Trophoblast cell (in vitro differentiated cells and primary cell): ENCODE measurements around the gene RTKN.

ENCODE experiments used
- DNase-seq, 2 donors: peaks; one replicate each; pipeline ENCODE4 v3.0.0-alpha.2; 2016
- H2AFZ ChIP-seq: 2 replicates; pipeline ENCODE4 v1.6.1; 2013; ENCODE audit warnings: low read length, moderate library complexity, mild to moderate bottlenecking; ENCODE audit not compliant: insufficient read depth, poor library complexity
- H2AK5ac ChIP-seq: 2 replicates; pipeline ENCODE4 v1.6.1; 2013; ENCODE audit warnings: mild to moderate bottlenecking, low read length
- H2BK120ac ChIP-seq: 2 replicates; pipeline ENCODE4 v1.6.1; 2013; ENCODE audit warnings: low read length, mild to moderate bottlenecking, moderate library complexity; ENCODE audit not compliant: insufficient read depth, poor library complexity
- H2BK12ac ChIP-seq: 2 replicates; pipeline ENCODE4 v1.6.1; 2013; ENCODE audit warnings: mild to moderate bottlenecking, low read length, moderate library complexity
- H2BK5ac ChIP-seq: 2 replicates; pipeline ENCODE4 v1.6.1; 2013; ENCODE audit warnings: low read length, low read depth, moderate library complexity, mild to moderate bottlenecking; ENCODE audit not compliant: poor library complexity
- H3K14ac ChIP-seq: 2 replicates; pipeline ENCODE4 v1.6.1; 2013; ENCODE audit warnings: mild to moderate bottlenecking, low read length
- H3K18ac ChIP-seq: 2 replicates; pipeline ENCODE4 v1.6.1; 2013; ENCODE audit warnings: mild to moderate bottlenecking, low read length
- H3K23ac ChIP-seq: 2 replicates; pipeline ENCODE4 v1.6.1; 2013; ENCODE audit warnings: low read length
- H3K27ac ChIP-seq: 2 replicates; pipeline ENCODE4 v1.5.1; 2013; ENCODE audit warnings: low read depth, mild to moderate bottlenecking, inconsistent platforms, low read length, moderate library complexity
- H3K27me3 ChIP-seq: 2 replicates; pipeline ENCODE4 v1.6.1; 2013; ENCODE audit warnings: inconsistent platforms, mild to moderate bottlenecking, low read length, moderate library complexity; ENCODE audit not compliant: insufficient read depth
- H3K36me3 ChIP-seq, 2 experiments: 1 replicate in 1 of 2; 2 replicates in 1 of 2; pipeline ENCODE4 v1.6.1; 2013; ENCODE audit warnings: low read length in 2 of 2, mild to moderate bottlenecking in 2 of 2, moderate library complexity in 1 of 2; ENCODE audit not compliant: insufficient read depth in 2 of 2, control insufficient read depth in 1 of 2
- H3K4ac ChIP-seq: 2 replicates; pipeline ENCODE4 v1.6.1; 2013; ENCODE audit warnings: low read depth, mild to moderate bottlenecking, low read length, moderate library complexity
- H3K4me1 ChIP-seq, 2 experiments: 1 replicate in 1 of 2; 2 replicates in 1 of 2; pipeline ENCODE4 v1.6.1; 2013; ENCODE audit warnings: low read length in 2 of 2, mild to moderate bottlenecking in 2 of 2, moderate library complexity in 1 of 2; ENCODE audit not compliant: insufficient read depth in 2 of 2, control insufficient read depth in 1 of 2
- H3K4me2 ChIP-seq: 2 replicates; pipeline ENCODE4 v1.6.1; 2013; ENCODE audit warnings: inconsistent platforms, mild to moderate bottlenecking, low read length, moderate library complexity
- H3K4me3 ChIP-seq: 2 replicates; pipeline ENCODE4 v1.5.1; 2013; ENCODE audit warnings: mild to moderate bottlenecking, low read depth, low read length, inconsistent platforms
- H3K79me1 ChIP-seq: one replicate; pipeline ENCODE4 v1.6.1; 2013; ENCODE audit warnings: low read length
- H3K79me2 ChIP-seq: 2 replicates; pipeline ENCODE4 v1.6.1; 2013; ENCODE audit warnings: low read length, mild to moderate bottlenecking; ENCODE audit not compliant: control insufficient read depth, insufficient read depth, poor library complexity
- H3K9ac ChIP-seq: 2 replicates; pipeline ENCODE4 v1.6.1; 2013; ENCODE audit warnings: mild to moderate bottlenecking, low read length
- H3K9me3 ChIP-seq: 2 replicates; pipeline ENCODE4 v1.6.1; 2013; ENCODE audit warnings: low read depth, mild to moderate bottlenecking, control low read depth, inconsistent platforms, low read length; ENCODE audit not compliant: insufficient read depth
- H4K12ac ChIP-seq: 2 replicates; pipeline ENCODE4 v1.6.1; 2013; ENCODE audit warnings: low read depth, mild to moderate bottlenecking, low read length, moderate library complexity
- H4K8ac ChIP-seq: 2 replicates; pipeline ENCODE4 v1.6.1; 2013; ENCODE audit warnings: low read depth, mild to moderate bottlenecking, low read length, moderate library complexity
- H4K91ac ChIP-seq: one replicate; pipeline ENCODE4 v1.6.1; 2013; ENCODE audit warnings: low read depth, mild to moderate bottlenecking, low read length, moderate library complexity
- WGBS: extraction: QIAGEN DNeasy Blood & Tissue Kit; methylation state at CpG from one replicate; pipeline ENCODE4 v1.1.7; 2013; ENCODE audit warnings: missing lambda C conversion rate; ENCODE audit not compliant: insufficient read length, insufficient coverage; ENCODE audit errors: extremely low coverage; 5-methylcytosine and 5-hydroxymethylcytosine counted together

The RTKN gene

DNA sequence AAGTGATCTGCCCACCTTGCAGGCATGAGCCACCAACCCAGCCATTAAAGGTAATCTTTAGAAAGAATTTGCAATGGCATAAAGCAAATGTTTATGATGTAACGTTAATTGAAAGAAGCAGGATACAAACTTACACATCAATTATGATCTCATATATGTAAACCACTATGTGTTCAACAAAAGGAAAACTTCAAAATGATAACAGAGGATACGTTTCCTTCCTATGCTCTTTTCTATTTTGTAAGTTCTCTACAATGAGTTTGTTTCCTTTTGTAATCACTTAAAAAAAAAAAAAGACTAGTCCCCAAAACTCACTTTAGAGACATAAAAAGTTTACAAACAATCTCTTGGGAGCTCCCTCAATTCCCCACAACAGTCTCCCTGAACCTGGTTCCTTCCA is 21.7 kb downstream of the RTKN start:
- H2BK120ac ChIP-seq, result no peak overlapping the region
- no peak overlapping the region for H3K27ac ChIP-seq
- no peak overlapping the region for H2AFZ ChIP-seq
- H3K14ac ChIP-seq, result no peak overlapping the region
- no peak for DNase-seq
- H3K4ac ChIP-seq, result no peak overlapping the region
- no peak overlapping the region for H3K4me3 ChIP-seq
- H2BK5ac ChIP-seq, result no peak overlapping the region
- peaks cover 0 to 2% of the 10 kb centered on the region in 2 experiments for H3K36me3 ChIP-seq
- H2AK5ac ChIP-seq, result no peak overlapping the region
- no CpG with 5 or more reads among the region's 2 CpGs for WGBS
- H4K8ac ChIP-seq, result no peak overlapping the region
- no peak overlapping the region for H4K91ac ChIP-seq
- H4K12ac ChIP-seq, result no peak overlapping the region
- H3K27me3 ChIP-seq, result no peaks in the 10 kb centered on the region
- H3K4me2 ChIP-seq, result no peak overlapping the region
- H3K9ac ChIP-seq, result no peak overlapping the region
- H3K79me2 ChIP-seq, result peaks cover 2% of the 10 kb centered on the region
- no peak overlapping the region for H2BK12ac ChIP-seq
- no peak overlapping the region for H3K23ac ChIP-seq
- no peak overlapping the region for H3K18ac ChIP-seq
- peaks cover 6 to 9% of the 10 kb centered on the region in 2 experiments for H3K4me1 ChIP-seq
- H3K9me3 ChIP-seq, result no peaks in the 10 kb centered on the region
- H3K79me1 ChIP-seq, result no peaks in the 10 kb centered on the region

DNA sequence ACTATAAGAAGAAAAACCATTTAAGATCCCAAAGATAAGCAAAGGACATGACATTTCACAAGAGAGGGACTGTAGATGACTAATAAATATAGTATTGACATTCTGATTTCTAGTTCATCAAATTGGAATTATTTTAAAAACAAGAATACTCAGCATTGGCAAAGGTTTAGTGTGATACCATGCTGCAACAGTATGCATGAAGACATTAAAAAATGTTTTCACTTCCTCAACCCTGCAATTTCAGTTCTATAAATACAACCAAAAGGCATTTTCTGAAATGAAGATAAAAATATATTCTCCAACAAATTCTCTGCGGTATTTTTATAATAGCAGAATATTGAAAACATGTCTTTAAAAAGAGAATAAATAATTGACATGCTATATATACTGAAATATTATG is 22.4 kb downstream of the RTKN start:
- Histone ChIP-seq H3K79me2 (peaks cover 2% of the 10 kb centered on the region), H3K27me3 (no peaks in the 10 kb centered on the region), H3K4me1 (peaks cover 6 to 9% of the 10 kb centered on the region in 2 experiments), H3K4ac (no peak overlapping the region), H3K36me3 (no peaks in the 10 kb centered on the region), H4K8ac (no peak overlapping the region), H2BK120ac (no peak overlapping the region), H2AFZ (no peak overlapping the region), H2BK12ac (no peak overlapping the region), H3K9ac (no peak overlapping the region), H3K79me1 (no peaks in the 10 kb centered on the region), H2BK5ac (no peak overlapping the region), H4K91ac (no peak overlapping the region), H3K27ac (no peak overlapping the region), H4K12ac (no peak overlapping the region), H2AK5ac (no peak overlapping the region), H3K23ac (no peak overlapping the region), H3K9me3 (no peaks in the 10 kb centered on the region), H3K4me2 (no peak overlapping the region), H3K18ac (no peak overlapping the region), H3K14ac (no peak overlapping the region), H3K4me3 (no peak overlapping the region)
- no CpG with 5 or more reads among the region's 1 CpG for WGBS
- DNase-seq, result no peak

DNA sequence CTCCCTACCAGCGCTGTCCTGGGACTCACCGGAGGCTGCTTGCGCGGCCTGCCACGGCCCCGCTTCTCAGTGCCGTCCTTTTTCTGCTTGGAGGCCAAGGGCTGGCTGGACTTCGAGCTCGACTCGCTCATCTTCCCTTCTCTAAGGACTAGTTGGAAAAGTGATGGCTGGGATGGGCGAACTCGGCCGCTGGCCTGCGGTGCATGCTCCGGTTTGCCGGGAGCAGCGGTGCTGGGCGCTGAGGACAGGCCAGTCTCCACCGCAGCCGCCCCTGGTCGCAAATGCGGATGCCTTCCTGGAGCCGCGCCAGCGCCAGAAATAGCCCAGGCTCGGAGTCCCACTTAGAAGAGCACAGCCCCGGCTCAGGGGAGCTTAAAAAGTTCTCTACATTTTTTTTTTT is 23.4 kb downstream of the RTKN start:
- no peak overlapping the region for H4K12ac ChIP-seq
- H3K79me1 ChIP-seq, result no peaks in the 10 kb centered on the region
- no peak overlapping the region for H3K4me3 ChIP-seq
- H3K14ac ChIP-seq, result no peak overlapping the region
- no peak overlapping the region for H2AK5ac ChIP-seq
- H2AFZ ChIP-seq, result no peak overlapping the region
- peaks cover 2% of the 10 kb centered on the region for H3K9me3 ChIP-seq
- H3K79me2 ChIP-seq, result peaks cover 2% of the 10 kb centered on the region
- DNase-seq, result no peak
- H4K8ac ChIP-seq, result no peak overlapping the region
- H4K91ac ChIP-seq, result no peak overlapping the region
- no peak overlapping the region for H2BK5ac ChIP-seq
- H3K27me3 ChIP-seq, result no peaks in the 10 kb centered on the region
- H3K18ac ChIP-seq, result no peak overlapping the region
- no CpG with 5 or more reads among the region's 27 CpGs for WGBS
- peaks cover 8 to 11% of the 10 kb centered on the region in 2 experiments for H3K4me1 ChIP-seq
- no peaks in the 10 kb centered on the region for H3K36me3 ChIP-seq
- no peak overlapping the region for H2BK120ac ChIP-seq
- no peak overlapping the region for H3K4me2 ChIP-seq
- no peak overlapping the region for H3K4ac ChIP-seq
- no peak overlapping the region for H3K27ac ChIP-seq
- H3K9ac ChIP-seq, result no peak overlapping the region
- no peak overlapping the region for H2BK12ac ChIP-seq
- H3K23ac ChIP-seq, result no peak overlapping the region

DNA sequence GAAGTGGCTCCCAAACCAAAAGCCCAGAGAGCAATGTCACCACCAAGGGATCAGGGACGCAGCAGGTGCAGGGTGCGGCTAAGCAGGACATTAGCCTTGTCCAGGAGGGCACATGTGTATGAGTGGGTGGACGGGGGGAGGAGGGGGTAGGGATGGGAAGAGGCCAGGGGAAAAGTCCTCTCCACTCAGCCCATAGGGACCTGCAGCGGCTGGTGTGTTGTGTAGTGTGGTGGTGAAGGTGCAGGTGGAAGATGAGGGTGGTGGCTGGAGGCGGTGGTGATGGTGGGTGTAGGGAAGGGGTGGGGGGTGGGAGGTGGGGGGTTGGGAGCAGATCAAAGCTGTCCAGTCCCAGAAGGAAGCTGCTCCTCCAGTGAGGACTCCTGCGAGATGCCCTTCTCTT is 24.0 kb downstream of the RTKN start:
- no peak overlapping the region for H2AK5ac ChIP-seq
- H3K79me2 ChIP-seq, result peaks cover 2% of the 10 kb centered on the region
- H3K23ac ChIP-seq, result no peak overlapping the region
- H3K4me1 ChIP-seq, result peaks cover 11 to 14% of the 10 kb centered on the region in 2 experiments
- no peak overlapping the region for H4K91ac ChIP-seq
- H4K12ac ChIP-seq, result no peak overlapping the region
- no peak overlapping the region for H3K18ac ChIP-seq
- no peaks in the 10 kb centered on the region for H3K36me3 ChIP-seq
- no peak overlapping the region for H3K14ac ChIP-seq
- no peak overlapping the region for H3K4me3 ChIP-seq
- no peak overlapping the region for H3K27ac ChIP-seq
- H3K4me2 ChIP-seq, result no peak overlapping the region
- no peak overlapping the region for H2BK120ac ChIP-seq
- no peak overlapping the region for H2BK5ac ChIP-seq
- no peaks in the 10 kb centered on the region for H3K79me1 ChIP-seq
- no peaks in the 10 kb centered on the region for H3K27me3 ChIP-seq
- no peak overlapping the region for H2AFZ ChIP-seq
- no peak overlapping the region for H3K4ac ChIP-seq
- H4K8ac ChIP-seq, result no peak overlapping the region
- peaks cover 4% of the 10 kb centered on the region for H3K9me3 ChIP-seq
- WGBS, result no CpG with 5 or more reads among the region's 6 CpGs
- H3K9ac ChIP-seq, result no peak overlapping the region
- no peak for DNase-seq
- no peak overlapping the region for H2BK12ac ChIP-seq
